Parathyroid adenoma (tissue), 2 donors: Measurements from ENCODE around the gene EDN2.

Source experiments
- H2AFZ ChIP-seq: fragments of 300-600 bp; sonication (generic); one replicate; pipeline ENCODE4 v1.7.0; 2017; ENCODE audit warnings: antibody characterized with exemption, mild to moderate bottlenecking
- H3K27ac ChIP-seq: fragments of 300-600 bp; sonication (generic); one replicate; pipeline ENCODE4 v1.7.0; 2017
- H3K27me3 ChIP-seq: fragments of 300-600 bp; sonication (generic); one replicate; pipeline ENCODE4 v1.7.0; 2017; ENCODE audit warnings: low read length; ENCODE audit not compliant: control insufficient read depth, insufficient read depth
- H3K36me3 ChIP-seq: fragments of 300-600 bp; sonication (generic); one replicate; pipeline ENCODE4 v1.7.0; 2017; ENCODE audit warnings: low read length; ENCODE audit not compliant: control insufficient read depth, insufficient read depth
- H3K4me1 ChIP-seq: fragments of 300-600 bp; sonication (generic); one replicate; pipeline ENCODE4 v1.7.0; 2017; ENCODE audit warnings: control low read depth
- H3K4me2 ChIP-seq: fragments of 300-600 bp; sonication (generic); one replicate; pipeline ENCODE4 v1.7.0; 2017; ENCODE audit warnings: low read length
- H3K4me3 ChIP-seq: fragments of 300-600 bp; sonication (generic); one replicate; pipeline ENCODE4 v1.7.0; 2017; ENCODE audit warnings: low read depth, low read length
- H3K79me2 ChIP-seq: fragments of 300-600 bp; sonication (generic); one replicate; pipeline ENCODE4 v1.7.0; 2017; ENCODE audit warnings: control low read depth
- H3K9ac ChIP-seq: fragments of 300-600 bp; sonication (generic); one replicate; pipeline ENCODE4 v1.7.0; 2017; ENCODE audit warnings: mild to moderate bottlenecking
- H3K9me3 ChIP-seq: fragments of 300-600 bp; sonication (generic); one replicate; pipeline ENCODE4 v1.7.0; 2017; ENCODE audit warnings: low read length; ENCODE audit not compliant: control insufficient read depth
- CTCF ChIP-seq: fragments of 300-600 bp; sonication (generic); IDR thresholded peaks from one replicate; pipeline ENCODE4 v1.7.0; 2017; ENCODE audit warnings: antibody characterized with exemption, mild to moderate bottlenecking
- donor health status: primary hyperparathyroidism.

Gene EDN2

GRCh38 chr1:41526956-41527561 lies 42.6 kb upstream of the EDN2 start:
- Histone ChIP-seq H3K4me2 (no peak overlapping the region), H3K79me2 (no peaks in the 10 kb centered on the region), H3K4me1 (no peaks in the 10 kb centered on the region), H3K9ac (no peak overlapping the region), H3K27ac (no peak overlapping the region), H3K4me3 (no peak overlapping the region), H3K27me3 (no peaks in the 10 kb centered on the region), H3K36me3 (no peaks in the 10 kb centered on the region), H2AFZ (no peak overlapping the region), H3K9me3 (no peaks in the 10 kb centered on the region)
- TF ChIP-seq CTCF, result no peak

GRCh38 chr1:41525891-41526587 lies 41.6 kb upstream of the EDN2 start:
- Histone ChIP-seq H3K27ac (no peak overlapping the region), H3K27me3 (no peaks in the 10 kb centered on the region)
- TF ChIP-seq CTCF, result no peak

GRCh38 chr1:41524676-41525675 lies 40.5 kb upstream of the EDN2 start:
- no peak overlapping the region for H3K9ac ChIP-seq
- TF ChIP-seq CTCF, result no peak
- no peak overlapping the region for H3K27ac ChIP-seq
- no peaks in the 10 kb centered on the region for H3K9me3 ChIP-seq
- no peak overlapping the region for H3K4me3 ChIP-seq
- H3K79me2 ChIP-seq, result no peaks in the 10 kb centered on the region
- H3K4me1 ChIP-seq, result no peaks in the 10 kb centered on the region
- no peaks in the 10 kb centered on the region for H3K36me3 ChIP-seq
- no peak overlapping the region for H3K4me2 ChIP-seq
- H2AFZ ChIP-seq, result no peak overlapping the region
- H3K27me3 ChIP-seq, result no peaks in the 10 kb centered on the region

More at GRCh38 chr1:41525891-41526587, 41.6 kb upstream of the EDN2 start:
- H3K4me1 ChIP-seq, result no peaks in the 10 kb centered on the region
- H3K4me2 ChIP-seq, result no peak overlapping the region
- H3K4me3 ChIP-seq, result no peak overlapping the region
- no peaks in the 10 kb centered on the region for H3K36me3 ChIP-seq
- H2AFZ ChIP-seq, result no peak overlapping the region
- no peaks in the 10 kb centered on the region for H3K9me3 ChIP-seq
- H3K9ac ChIP-seq, result no peak overlapping the region
- no peaks in the 10 kb centered on the region for H3K79me2 ChIP-seq

- Histone ChIP-seq H3K9ac (no peak overlapping the region), H3K4me2 (no peak overlapping the region), H3K4me3 (no peak overlapping the region), H3K36me3 (no peaks in the 10 kb centered on the region), H3K79me2 (no peaks in the 10 kb centered on the region), H3K9me3 (no peaks in the 10 kb centered on the region), H3K27ac (no peak overlapping the region), H2AFZ (no peak overlapping the region), H3K4me1 (no peaks in the 10 kb centered on the region), H3K27me3 (no peaks in the 10 kb centered on the region)
- TF ChIP-seq CTCF, result no peak
Observed at GRCh38 chr1:41523949-41524675, 39.6 kb upstream of the EDN2 start.
